Mucosa of rectum (tissue), 2 donors: ENCODE measurements around the gene TRABD2B.

Experiments
- H3K27ac ChIP-seq, 2 donors: one replicate each; pipeline ENCODE4 v1.7.0; 2013; ENCODE audit warnings: inconsistent platforms in 2 of 2, low read depth in 2 of 2, low read length in 2 of 2
- H3K27me3 ChIP-seq, 2 donors: one replicate each; pipeline ENCODE4 v1.7.0; 2013; ENCODE audit warnings: low read length in 2 of 2; ENCODE audit not compliant: control insufficient read depth in 2 of 2, insufficient read depth in 2 of 2
- H3K36me3 ChIP-seq, 2 donors: one replicate each; pipeline ENCODE4 v1.7.0; 2013; ENCODE audit warnings: low read length in 2 of 2; ENCODE audit not compliant: control insufficient read depth in 2 of 2, insufficient read depth in 2 of 2
- H3K4me1 ChIP-seq, 2 donors: one replicate each; pipeline ENCODE4 v1.7.0; 2013; ENCODE audit warnings: low read length in 2 of 2, mild to moderate bottlenecking in 1 of 2; ENCODE audit not compliant: control insufficient read depth in 2 of 2, insufficient read depth in 2 of 2
- H3K4me3 ChIP-seq, 2 donors: one replicate each; pipeline ENCODE4 v1.7.0; 2013; ENCODE audit warnings: low read length in 2 of 2
- H3K9ac ChIP-seq, 2 donors: one replicate each; pipeline ENCODE4 v1.7.0; 2013; ENCODE audit warnings: low read length in 2 of 2, low read depth in 1 of 2, mild to moderate bottlenecking in 1 of 2
- H3K9me3 ChIP-seq, 2 donors: one replicate each; pipeline ENCODE4 v1.7.0; 2013; ENCODE audit warnings: low read length in 2 of 2; ENCODE audit not compliant: control insufficient read depth in 2 of 2
- donor health status: healthy.
- donor health status: Normal muscosa, but diverticular disease.

The TRABD2B gene

DNA sequence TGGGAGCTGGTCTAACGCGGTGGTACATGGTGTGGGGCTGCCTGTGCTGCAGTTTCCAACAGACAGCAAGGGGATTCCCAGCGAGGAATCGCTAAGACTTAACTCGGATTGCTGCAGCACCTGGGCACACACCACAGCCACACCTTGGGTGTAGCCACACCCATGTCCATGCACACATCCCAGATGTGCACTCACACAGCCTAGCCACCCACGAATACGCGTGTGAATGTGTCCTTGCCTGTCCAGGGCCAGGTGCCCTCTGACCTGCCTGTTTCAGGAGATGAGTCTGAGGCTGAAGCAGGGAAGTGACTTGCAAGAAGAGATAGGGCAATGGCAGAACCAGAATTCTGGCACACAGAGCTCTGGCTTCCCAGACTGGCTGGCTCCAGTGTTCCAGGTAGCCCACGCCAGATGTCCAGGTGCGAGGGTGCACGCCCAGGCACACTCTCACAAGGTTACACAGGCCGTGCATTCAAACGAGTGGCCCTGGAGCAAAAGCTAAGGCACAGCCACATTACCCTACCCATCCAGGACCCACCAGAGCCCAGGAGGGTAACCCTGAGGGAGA lies 272.7 kb downstream of the TRABD2B start:
- H3K27me3 ChIP-seq: peaks cover 9 to 21% of the 10 kb centered on the region in 2 donors

DNA sequence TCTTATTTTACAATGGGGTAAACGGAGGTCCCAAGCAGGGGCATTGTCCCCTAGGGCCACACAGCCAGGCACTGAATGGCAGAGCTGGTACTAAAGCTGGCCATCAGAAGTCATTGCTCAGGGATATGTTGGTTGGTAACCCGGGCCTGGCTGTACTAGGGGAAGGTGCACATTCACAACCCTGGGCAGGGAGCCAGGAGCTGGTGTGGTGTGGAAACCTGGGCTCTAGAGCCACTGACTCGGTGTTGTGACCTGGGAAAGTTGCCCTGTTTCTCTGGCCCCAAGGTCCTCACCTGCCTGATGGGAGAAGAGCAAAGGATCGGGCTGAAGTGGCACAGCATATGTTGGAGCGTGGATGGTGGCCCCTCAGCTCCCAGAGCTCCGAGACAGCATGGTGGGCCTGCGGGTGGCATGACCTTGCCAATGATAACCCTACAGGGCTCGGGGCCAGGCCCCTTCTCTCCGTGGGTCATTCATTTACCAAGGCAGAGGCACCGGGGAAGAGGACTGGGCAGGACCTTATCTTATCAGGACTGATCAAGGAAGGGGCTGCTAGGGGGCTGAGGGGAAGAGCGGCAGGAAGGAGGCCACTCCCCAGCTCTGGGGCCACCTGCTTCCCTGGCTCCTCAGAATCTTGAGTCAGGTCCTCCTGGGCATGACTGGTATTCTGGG lies 274.1 kb downstream of the TRABD2B start:
- H3K4me3 ChIP-seq: no peak overlapping the region
- peak overlapping the region in 1 of 2 donors; percentile 39 for H3K27ac ChIP-seq
- no peaks in the 10 kb centered on the region for H3K36me3 ChIP-seq
- peaks cover 43 to 51% of the 10 kb centered on the region in 2 donors for H3K4me1 ChIP-seq
- H3K9ac ChIP-seq: peak overlapping the region in 1 of 2 donors; percentile 23
- no peaks in the 10 kb centered on the region for H3K9me3 ChIP-seq
- H3K27me3 ChIP-seq: peaks cover 9 to 21% of the 10 kb centered on the region in 2 donors

More for the DNA sequence above, 272.7 kb downstream of the TRABD2B start:
- H3K36me3 ChIP-seq: no peaks in the 10 kb centered on the region
- H3K4me3 ChIP-seq: no peak overlapping the region
- H3K9me3 ChIP-seq: no peaks in the 10 kb centered on the region
- H3K4me1 ChIP-seq: peaks cover 47 to 55% of the 10 kb centered on the region in 2 donors
- peak overlapping the region; percentile 13 to 43 for H3K27ac ChIP-seq
- H3K9ac ChIP-seq: no peak overlapping the region

DNA sequence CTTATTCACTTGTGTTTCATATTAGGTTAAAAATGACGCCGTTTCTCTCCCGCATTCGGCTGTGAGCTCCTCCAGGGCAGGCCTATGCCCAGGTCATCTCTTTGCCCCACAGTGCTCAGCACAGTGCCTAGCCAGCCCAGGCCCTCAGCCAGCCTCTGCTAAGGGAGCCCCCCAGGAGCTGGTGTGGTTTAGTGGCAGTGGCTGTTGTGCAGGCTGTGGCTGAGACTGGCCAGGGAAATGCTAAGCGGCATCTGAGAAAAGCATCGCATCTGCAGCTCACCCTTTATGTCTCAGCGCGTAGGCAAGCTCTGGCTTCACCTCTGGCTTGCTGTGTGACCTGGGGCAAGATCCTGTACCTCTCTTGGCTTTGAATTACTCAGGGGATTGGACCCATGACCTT lies 275.1 kb downstream of the TRABD2B start:
- Histone ChIP-seq H3K9me3 (no peaks in the 10 kb centered on the region), H3K27me3 (peaks cover 9 to 21% of the 10 kb centered on the region in 2 donors)

DNA sequence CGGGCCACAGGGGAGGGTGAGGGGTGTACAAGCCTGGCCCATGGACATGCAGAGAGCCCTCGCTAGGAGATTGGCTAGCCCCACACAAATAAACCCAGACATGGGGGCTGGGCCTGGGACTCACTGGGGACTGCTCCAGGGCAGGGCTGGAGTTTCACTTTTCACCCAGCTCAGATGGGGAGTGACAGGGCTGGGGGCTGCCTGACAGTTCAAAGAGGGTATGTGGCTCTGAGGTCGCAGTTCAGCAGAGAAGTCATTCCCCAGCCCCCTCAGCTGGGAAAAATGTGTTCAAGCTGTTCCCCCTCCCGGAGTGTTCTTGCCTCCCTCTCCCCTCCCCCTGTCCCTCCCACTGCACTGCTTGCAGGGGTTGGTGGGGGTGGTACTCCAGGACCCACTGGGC lies 277.1 kb downstream of the TRABD2B start:
- Histone ChIP-seq H3K27me3 (peaks cover 9 to 14% of the 10 kb centered on the region in 2 donors), H3K4me3 (no peak overlapping the region), H3K27ac (no peak overlapping the region), H3K9ac (no peak overlapping the region), H3K4me1 (peaks cover 21 to 25% of the 10 kb centered on the region in 2 donors), H3K36me3 (no peaks in the 10 kb centered on the region), H3K9me3 (no peaks in the 10 kb centered on the region)

More for the DNA sequence above, 275.1 kb downstream of the TRABD2B start:
- no peak overlapping the region for H3K9ac ChIP-seq
- H3K36me3 ChIP-seq: no peaks in the 10 kb centered on the region
- peaks cover 35 to 42% of the 10 kb centered on the region in 2 donors for H3K4me1 ChIP-seq
- no peak overlapping the region for H3K27ac ChIP-seq
- H3K4me3 ChIP-seq: no peak overlapping the region

DNA sequence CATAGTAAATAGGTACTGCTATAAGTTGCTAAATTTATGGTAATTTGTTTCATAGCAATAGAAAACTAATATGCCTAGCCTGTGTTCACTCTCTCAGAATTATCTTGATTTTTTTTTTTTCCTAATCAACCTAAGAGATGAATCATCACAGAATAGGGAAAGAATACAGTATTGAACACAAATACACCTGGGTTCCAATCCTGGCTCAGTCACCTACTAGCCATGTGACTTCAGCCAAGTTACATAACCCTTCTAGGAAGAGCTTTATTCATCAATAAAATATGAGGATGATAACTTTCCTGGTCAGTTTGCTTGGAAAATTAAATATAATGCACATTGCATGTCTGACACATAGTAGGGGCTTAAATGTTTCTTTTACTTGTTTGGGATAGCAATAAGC lies 279.8 kb downstream of the TRABD2B start:
- no peaks in the 10 kb centered on the region for H3K36me3 ChIP-seq
- H3K4me1 ChIP-seq: no peaks in the 10 kb centered on the region
- H3K9ac ChIP-seq: no peak overlapping the region
- H3K4me3 ChIP-seq: no peak overlapping the region
- H3K27me3 ChIP-seq: peaks cover 3 to 4% of the 10 kb centered on the region in 2 donors
- H3K9me3 ChIP-seq: no peaks in the 10 kb centered on the region
- H3K27ac ChIP-seq: no peak overlapping the region

DNA sequence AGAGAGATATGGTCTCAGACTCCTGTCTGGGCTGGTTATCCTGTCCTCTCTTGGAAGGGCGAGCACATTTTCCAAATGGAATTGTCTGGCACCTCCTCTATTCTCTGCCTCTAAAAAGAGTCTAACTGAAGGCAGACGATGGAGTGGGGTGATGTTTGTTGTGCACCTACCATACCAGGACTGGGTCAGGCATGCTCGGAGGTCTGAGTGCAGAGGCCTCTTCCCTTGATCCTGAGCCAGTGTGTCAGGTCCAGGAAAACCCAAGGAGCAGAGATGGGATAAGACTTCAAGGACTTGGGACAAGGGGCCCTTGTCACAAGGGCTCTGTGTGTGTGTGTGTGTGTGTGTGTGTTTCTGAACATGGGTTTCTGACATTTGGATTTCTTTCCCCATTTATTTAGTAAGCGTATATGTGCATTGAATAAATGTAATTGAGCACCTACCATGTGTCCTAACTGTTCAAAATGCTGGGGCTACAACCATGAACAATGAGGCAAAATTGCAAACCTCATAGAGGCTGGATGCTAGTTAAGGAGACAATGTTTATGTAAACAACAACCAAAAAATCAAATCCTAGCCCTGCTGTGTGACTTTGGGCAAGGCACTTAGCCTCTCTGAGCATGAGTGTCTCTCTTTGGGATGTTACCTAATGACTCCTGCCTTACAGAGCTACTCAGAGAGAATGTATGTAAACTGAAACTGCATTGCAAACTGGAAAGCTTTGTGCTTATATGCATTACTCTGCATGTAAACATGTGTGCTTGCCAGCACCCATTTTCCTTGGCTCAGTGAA lies 283.0 kb downstream of the TRABD2B start:
- Histone ChIP-seq H3K27ac (no peak overlapping the region), H3K9me3 (no peaks in the 10 kb centered on the region), H3K4me1 (peaks cover 6 to 17% of the 10 kb centered on the region in 2 donors), H3K9ac (no peak overlapping the region), H3K36me3 (no peaks in the 10 kb centered on the region), H3K27me3 (peaks cover 5 to 14% of the 10 kb centered on the region in 2 donors), H3K4me3 (no peak overlapping the region)

DNA sequence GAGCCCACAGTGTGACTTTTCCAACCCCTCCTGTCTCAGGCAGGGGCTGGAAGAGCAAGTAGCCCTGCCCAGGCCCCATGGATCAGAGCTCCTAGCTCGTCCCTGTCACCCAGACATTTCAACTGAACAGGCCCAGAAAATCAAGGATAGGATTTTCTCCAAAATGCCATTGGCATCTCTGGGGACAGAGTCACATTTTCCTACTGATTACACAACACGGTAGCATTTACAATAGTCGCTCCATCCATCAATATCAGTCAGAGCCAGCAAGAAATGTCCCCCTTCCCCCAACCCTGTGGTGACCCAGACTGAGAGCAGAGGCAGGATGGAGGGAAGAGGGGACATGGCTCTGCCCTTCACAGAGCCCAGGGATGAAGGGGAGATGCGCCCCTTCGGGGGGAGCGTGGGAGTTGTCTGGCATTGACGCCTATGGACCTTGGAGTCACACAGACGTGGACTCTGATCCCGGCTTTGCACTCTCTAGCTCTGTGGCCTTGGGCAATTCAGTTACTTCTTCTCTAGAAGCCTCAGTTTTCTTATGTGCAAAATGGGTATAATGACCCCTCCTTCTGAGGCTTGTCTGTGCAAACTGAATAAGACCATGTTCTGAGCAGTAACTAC lies 283.7 kb downstream of the TRABD2B start:
- no peak overlapping the region for H3K9ac ChIP-seq
- H3K27ac ChIP-seq: no peak overlapping the region
- no peaks in the 10 kb centered on the region for H3K9me3 ChIP-seq
- no peaks in the 10 kb centered on the region for H3K36me3 ChIP-seq
- peaks cover 6 to 17% of the 10 kb centered on the region in 2 donors for H3K4me1 ChIP-seq
- H3K4me3 ChIP-seq: no peak overlapping the region
- H3K27me3 ChIP-seq: peaks cover 5 to 14% of the 10 kb centered on the region in 2 donors

DNA sequence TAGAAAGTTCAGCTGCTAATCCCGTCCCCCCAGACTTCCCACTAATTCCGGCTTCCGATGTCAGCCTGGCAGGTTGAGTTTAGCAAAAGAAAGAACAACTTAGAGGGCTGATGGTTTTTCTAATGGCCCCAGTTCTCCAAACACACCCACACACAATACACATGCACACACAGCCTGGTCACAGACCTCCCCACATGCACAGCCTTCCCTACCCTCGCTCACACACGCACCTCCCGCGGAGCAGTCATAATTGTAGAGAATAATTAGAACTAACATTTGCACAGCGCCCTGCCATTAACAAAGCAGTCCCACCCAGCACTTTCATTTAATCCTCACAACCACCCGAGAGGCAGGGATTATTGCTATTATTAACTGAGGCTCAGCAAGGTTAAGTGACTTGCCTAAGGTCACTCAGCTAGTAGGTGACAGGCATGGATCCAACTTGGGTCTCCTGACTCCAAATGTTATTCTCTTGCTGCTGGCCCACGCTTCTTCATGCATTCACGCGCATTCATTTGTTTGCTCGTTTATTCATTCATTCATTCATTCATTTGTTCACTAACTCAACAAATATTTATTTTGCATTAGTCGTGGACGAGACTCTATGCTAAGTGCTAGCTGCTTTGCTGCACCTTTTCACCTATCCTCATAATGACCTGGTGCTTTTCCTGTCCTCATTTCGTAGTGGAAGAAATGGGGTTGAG lies 284.4 kb downstream of the TRABD2B start:
- H3K27me3 ChIP-seq: peaks cover 5 to 14% of the 10 kb centered on the region in 2 donors
- no peak overlapping the region for H3K27ac ChIP-seq
- no peak overlapping the region for H3K9ac ChIP-seq
- no peaks in the 10 kb centered on the region for H3K9me3 ChIP-seq
- H3K4me3 ChIP-seq: no peak overlapping the region
- no peaks in the 10 kb centered on the region for H3K36me3 ChIP-seq
- peaks cover 11 to 20% of the 10 kb centered on the region in 2 donors for H3K4me1 ChIP-seq

DNA sequence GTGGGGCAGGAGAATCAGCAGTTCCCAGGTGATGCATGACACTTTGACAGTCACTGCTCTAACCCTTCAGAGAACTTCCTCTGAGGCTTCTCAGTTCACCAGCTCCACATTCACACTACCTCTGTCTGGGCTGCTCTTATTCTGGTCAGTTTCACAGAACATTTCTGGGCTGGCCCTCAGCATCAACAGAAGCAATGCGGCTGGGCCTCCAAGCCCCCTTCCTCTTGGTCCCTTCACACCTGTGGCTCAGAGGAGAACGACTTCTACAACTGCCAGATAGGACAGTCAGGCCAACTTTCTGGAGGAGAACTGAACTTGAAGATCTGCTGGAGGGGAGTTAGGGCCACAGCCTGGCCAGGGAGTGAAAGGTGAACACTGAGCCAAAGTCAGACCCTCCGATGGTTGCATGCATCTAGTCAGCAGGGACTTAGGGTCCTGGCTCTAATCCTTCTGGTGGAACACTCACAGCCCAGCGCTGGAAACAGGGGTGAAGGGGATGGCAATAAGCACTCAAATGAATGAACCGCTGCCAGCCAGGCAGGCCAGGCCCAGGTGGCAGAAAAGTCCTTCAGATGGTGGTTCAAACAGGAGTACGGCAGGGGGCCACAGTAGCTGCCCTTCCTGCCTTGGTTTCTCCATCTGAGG lies 285.2 kb downstream of the TRABD2B start:
- peaks cover 15 to 20% of the 10 kb centered on the region in 2 donors for H3K4me1 ChIP-seq
- peaks cover 5 to 14% of the 10 kb centered on the region in 2 donors for H3K27me3 ChIP-seq
- no peak overlapping the region for H3K27ac ChIP-seq
- H3K9me3 ChIP-seq: no peaks in the 10 kb centered on the region
- H3K4me3 ChIP-seq: no peak overlapping the region
- H3K36me3 ChIP-seq: no peaks in the 10 kb centered on the region
- no peak overlapping the region for H3K9ac ChIP-seq
